Thyroid gland (tissue), 4 donors: ENCODE measurements around the gene ZFHX3.

Experiments
- POLR2A ChIP-seq, 2 donors: fragments of 450-650 bp; IDR thresholded peaks; one replicate each; pipeline ENCODE4 v1.6.1; 2017; ENCODE audit warnings: antibody characterized with exemption in 2 of 2, mild to moderate bottlenecking in 2 of 2, moderate library complexity in 1 of 2
- TF ChIP-seq, protein P1 (sequence below), 6 experiments: fragments of 200-600 bp in 3 of 6; fragments of 450-650 bp in 3 of 6; sonication (generic) in 3 of 6; IDR thresholded peaks; one replicate each; pipeline ENCODE4 v1.5.1; 2016 to 2019; ENCODE audit warnings: antibody characterized with exemption in 6 of 6, mild to moderate bottlenecking in 2 of 6, inconsistent platforms in 1 of 6, moderate library complexity in 1 of 6

DNA sequence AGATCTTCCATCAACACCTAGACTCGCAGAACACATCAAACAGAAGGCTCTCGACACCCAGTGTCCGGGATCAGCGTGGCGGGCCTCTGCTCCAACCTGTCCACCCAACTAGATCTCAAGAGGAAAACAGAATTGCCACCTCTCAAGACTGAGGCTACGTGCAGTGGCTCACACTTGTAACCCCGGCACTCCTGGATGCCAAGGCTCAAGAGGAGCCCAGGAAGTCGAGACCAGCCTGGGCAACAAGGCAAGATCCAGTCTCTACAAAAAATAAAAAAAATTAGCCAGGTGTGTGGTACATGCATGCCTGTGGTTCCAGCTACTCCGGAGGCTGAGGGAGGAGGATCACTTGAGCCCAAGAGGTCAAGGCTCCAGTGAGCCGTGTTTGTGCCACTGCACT, 132.6 kb downstream of the ZFHX3 start:
- TF ChIP-seq, protein P1, sequence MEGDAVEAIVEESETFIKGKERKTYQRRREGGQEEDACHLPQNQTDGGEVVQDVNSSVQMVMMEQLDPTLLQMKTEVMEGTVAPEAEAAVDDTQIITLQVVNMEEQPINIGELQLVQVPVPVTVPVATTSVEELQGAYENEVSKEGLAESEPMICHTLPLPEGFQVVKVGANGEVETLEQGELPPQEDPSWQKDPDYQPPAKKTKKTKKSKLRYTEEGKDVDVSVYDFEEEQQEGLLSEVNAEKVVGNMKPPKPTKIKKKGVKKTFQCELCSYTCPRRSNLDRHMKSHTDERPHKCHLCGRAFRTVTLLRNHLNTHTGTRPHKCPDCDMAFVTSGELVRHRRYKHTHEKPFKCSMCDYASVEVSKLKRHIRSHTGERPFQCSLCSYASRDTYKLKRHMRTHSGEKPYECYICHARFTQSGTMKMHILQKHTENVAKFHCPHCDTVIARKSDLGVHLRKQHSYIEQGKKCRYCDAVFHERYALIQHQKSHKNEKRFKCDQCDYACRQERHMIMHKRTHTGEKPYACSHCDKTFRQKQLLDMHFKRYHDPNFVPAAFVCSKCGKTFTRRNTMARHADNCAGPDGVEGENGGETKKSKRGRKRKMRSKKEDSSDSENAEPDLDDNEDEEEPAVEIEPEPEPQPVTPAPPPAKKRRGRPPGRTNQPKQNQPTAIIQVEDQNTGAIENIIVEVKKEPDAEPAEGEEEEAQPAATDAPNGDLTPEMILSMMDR (IDR thresholded peaks at IDR 0.05): no peak
- no peak for TF ChIP-seq POLR2A (IDR thresholded peaks at IDR 0.05)
